Panc1 (cell line): Measurements from ENCODE around the gene TMEM178A. TPM values are rescaled to one million over a fixed set of nuclear protein-coding genes. Genes with fewer than 3 reads are reported as not detected.

Source experiments
- ATAC-seq: fragments of 200-7000 bp; cut with Tn5 transposase; 2 replicates; pipeline ENCODE4 v1.9.1; 2020; ENCODE audit warnings: mild to moderate bottlenecking, moderate library complexity
- BruUV-seq: library from RNA; stranded (reverse); fragments of 400-500 nt; replicated peaks from 2 replicates; lab custom pipeline; 2021; lab: Mats Ljungman, UMichigan
- CTCF ChIA-PET: fragments of 300-600 bp; sonication (Branson Sonifier 250); formaldehyde crosslinking; loops from one replicate; lab custom pipeline; 2022; ENCODE audit warnings: antibody characterized with exemption; lab: Charles Lee
- POLR2A ChIA-PET: fragments of 300-600 bp; sonication (Branson Sonifier 250); formaldehyde crosslinking; loops from one replicate; lab custom pipeline; 2022; ENCODE audit warnings: antibody characterized with exemption; lab: Charles Lee
- DNase-seq: peaks from one replicate; pipeline ENCODE4 v3.0.0-alpha.2; 2010; ENCODE audit warnings: low read depth, low spot score
- H3K27ac ChIP-seq: 2 replicates; pipeline ENCODE4 v1.5.1; 2011; ENCODE audit warnings: mild to moderate bottlenecking, low read length, inconsistent platforms
- H3K27me3 ChIP-seq: fragments of 200-500 bp; sonication (Bioruptor generic); 2 replicates; pipeline ENCODE4 v1.6.0; 2014; ENCODE audit warnings: low read length, inconsistent platforms; ENCODE audit not compliant: control insufficient read depth, insufficient read depth
- H3K36me3 ChIP-seq: fragments of 200-500 bp; sonication (Bioruptor generic); 2 replicates; pipeline ENCODE4 v1.5.1; 2014; ENCODE audit warnings: inconsistent platforms, mild to moderate bottlenecking, low read length, moderate library complexity; ENCODE audit not compliant: control insufficient read depth, insufficient read depth
- H3K4me1 ChIP-seq: 2 replicates; pipeline ENCODE4 v1.5.1; 2011; ENCODE audit warnings: inconsistent platforms, mild to moderate bottlenecking, low read length, moderate library complexity; ENCODE audit not compliant: control insufficient read depth, insufficient read depth
- H3K4me3 ChIP-seq, 2 experiments: 2 replicates each; pipeline ENCODE4 v1.5.1; 2011 to 2012; ENCODE audit warnings: low read depth in 2 of 2, low read length in 2 of 2, mild to moderate bottlenecking in 2 of 2, inconsistent platforms in 1 of 2, moderate library complexity in 1 of 2
- H3K9me3 ChIP-seq: fragments of 200-500 bp; sonication (Bioruptor generic); 2 replicates; pipeline ENCODE4 v1.5.1; 2014; ENCODE audit warnings: low read depth, mild to moderate bottlenecking, inconsistent platforms, low read length, moderate library complexity; ENCODE audit not compliant: control insufficient read depth, insufficient read depth
- POLR2AphosphoS5 ChIP-seq: IDR thresholded peaks from 2 replicates; pipeline ENCODE4 v1.6.1; 2012; ENCODE audit warnings: mild to moderate bottlenecking, low read depth, low read length, moderate library complexity
- SIN3A ChIP-seq: IDR thresholded peaks from 2 replicates; pipeline ENCODE4 v1.6.1; 2012; ENCODE audit warnings: low read depth, mild to moderate bottlenecking, low read length, moderate library complexity, borderline replicate concordance; ENCODE audit not compliant: insufficient read depth
- TCF7L2 ChIP-seq: IDR thresholded peaks from 2 replicates; pipeline ENCODE4 v1.6.1; 2011; ENCODE audit warnings: mild to moderate bottlenecking, low read depth, low read length, inconsistent platforms
- in situ Hi-C: cut with HindIII; loops from 2 replicates; pipeline ENCODE4 v1.10.0; 2016; ENCODE audit warnings: low sequenced_read_pairs, low pct_unique_long_range_greater_than_20kb
- intact Hi-C: fragments of 100-400 bp; cut with micrococcal nuclease; formaldehyde crosslinking; loops from one replicate; pipeline ENCODE4 v1.10.0; 2022; ENCODE audit not compliant: unreplicated experiment
- total RNA-seq: library from RNA; stranded (reverse); gene quantifications from one replicate; pipeline ENCODE4 v1.2.1, GENCODE V29; 2021; ENCODE audit not compliant: unreplicated experiment
- TF ChIP-seq, protein P1 (sequence below): fragments of 450-650 bp; IDR thresholded peaks from 2 replicates; pipeline ENCODE4 v1.5.1; 2017; ENCODE audit warnings: mild to moderate bottlenecking
- TF ChIP-seq, protein P2 (sequence below), 2 experiments: IDR thresholded peaks; 2 replicates each; pipeline ENCODE4 v1.6.1; 2011 to 2012; ENCODE audit warnings: low read depth in 2 of 2, control low read depth in 1 of 2, low read length in 1 of 2, mild to moderate bottlenecking in 1 of 2, moderate library complexity in 1 of 2; ENCODE audit not compliant: insufficient read depth in 1 of 2

TMEM178A gene
- total RNA-seq, 1 experiment from 2014 or later, result not detected

DNA sequence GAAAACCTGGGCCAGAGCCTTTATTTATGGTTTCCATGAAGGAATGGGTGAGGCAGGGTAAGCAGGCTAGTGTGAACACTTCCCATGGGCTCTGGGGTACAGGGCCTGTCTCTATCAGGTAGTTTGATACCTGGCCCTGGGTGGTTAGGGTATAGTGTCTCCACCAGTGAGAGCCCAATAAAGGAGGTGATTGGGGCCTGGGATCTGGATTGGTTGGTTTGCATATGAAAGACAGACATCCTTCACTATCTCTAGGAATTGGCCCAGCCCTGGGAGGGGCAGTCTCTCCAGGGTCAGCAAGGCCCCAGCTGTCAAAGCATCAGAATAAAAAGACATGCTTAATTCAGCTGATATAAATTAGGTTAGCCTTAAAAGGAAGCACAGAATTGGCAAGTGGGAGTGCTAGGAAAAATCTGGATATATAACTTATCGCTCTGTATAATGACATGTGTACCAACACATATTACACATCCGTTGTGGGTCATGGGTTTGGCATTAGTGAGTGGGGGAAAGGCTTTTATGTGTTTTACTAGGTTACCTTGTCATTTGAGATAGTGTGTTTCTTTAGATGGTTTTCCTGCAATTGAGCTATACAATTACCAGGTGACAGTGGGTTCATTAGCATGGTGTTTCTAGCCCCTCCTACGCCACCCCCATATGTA lies 18.5 kb upstream of the TMEM178A start:
- no peak for ATAC-seq
- H3K27me3 ChIP-seq, result no peaks in the 10 kb centered on the region
- TF ChIP-seq, protein P1, sequence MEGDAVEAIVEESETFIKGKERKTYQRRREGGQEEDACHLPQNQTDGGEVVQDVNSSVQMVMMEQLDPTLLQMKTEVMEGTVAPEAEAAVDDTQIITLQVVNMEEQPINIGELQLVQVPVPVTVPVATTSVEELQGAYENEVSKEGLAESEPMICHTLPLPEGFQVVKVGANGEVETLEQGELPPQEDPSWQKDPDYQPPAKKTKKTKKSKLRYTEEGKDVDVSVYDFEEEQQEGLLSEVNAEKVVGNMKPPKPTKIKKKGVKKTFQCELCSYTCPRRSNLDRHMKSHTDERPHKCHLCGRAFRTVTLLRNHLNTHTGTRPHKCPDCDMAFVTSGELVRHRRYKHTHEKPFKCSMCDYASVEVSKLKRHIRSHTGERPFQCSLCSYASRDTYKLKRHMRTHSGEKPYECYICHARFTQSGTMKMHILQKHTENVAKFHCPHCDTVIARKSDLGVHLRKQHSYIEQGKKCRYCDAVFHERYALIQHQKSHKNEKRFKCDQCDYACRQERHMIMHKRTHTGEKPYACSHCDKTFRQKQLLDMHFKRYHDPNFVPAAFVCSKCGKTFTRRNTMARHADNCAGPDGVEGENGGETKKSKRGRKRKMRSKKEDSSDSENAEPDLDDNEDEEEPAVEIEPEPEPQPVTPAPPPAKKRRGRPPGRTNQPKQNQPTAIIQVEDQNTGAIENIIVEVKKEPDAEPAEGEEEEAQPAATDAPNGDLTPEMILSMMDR, result no peak
- TF ChIP-seq POLR2AphosphoS5 (no peak), TCF7L2 (no peak), SIN3A (no peak)
- TF ChIP-seq, protein P2, sequence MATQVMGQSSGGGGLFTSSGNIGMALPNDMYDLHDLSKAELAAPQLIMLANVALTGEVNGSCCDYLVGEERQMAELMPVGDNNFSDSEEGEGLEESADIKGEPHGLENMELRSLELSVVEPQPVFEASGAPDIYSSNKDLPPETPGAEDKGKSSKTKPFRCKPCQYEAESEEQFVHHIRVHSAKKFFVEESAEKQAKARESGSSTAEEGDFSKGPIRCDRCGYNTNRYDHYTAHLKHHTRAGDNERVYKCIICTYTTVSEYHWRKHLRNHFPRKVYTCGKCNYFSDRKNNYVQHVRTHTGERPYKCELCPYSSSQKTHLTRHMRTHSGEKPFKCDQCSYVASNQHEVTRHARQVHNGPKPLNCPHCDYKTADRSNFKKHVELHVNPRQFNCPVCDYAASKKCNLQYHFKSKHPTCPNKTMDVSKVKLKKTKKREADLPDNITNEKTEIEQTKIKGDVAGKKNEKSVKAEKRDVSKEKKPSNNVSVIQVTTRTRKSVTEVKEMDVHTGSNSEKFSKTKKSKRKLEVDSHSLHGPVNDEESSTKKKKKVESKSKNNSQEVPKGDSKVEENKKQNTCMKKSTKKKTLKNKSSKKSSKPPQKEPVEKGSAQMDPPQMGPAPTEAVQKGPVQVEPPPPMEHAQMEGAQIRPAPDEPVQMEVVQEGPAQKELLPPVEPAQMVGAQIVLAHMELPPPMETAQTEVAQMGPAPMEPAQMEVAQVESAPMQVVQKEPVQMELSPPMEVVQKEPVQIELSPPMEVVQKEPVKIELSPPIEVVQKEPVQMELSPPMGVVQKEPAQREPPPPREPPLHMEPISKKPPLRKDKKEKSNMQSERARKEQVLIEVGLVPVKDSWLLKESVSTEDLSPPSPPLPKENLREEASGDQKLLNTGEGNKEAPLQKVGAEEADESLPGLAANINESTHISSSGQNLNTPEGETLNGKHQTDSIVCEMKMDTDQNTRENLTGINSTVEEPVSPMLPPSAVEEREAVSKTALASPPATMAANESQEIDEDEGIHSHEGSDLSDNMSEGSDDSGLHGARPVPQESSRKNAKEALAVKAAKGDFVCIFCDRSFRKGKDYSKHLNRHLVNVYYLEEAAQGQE (IDR thresholded peaks at IDR 0.05; ENCODE audit: insufficient read depth in 1 of 2, low read depth in 2 of 2, low read length in 1 of 2), result no peak
- no peak overlapping the region for H3K4me3 ChIP-seq
- H3K9me3 ChIP-seq, result no peaks in the 10 kb centered on the region
- POLR2A ChIA-PET, result no interaction called here
- intact Hi-C loops, result no loop called here
- BruUV-seq, result no TSS peak
- no peaks in the 10 kb centered on the region for H3K4me1 ChIP-seq
- CTCF ChIA-PET, result no interaction called here
- in situ Hi-C loops, result no loop called here
- no peak for DNase-seq
- H3K36me3 ChIP-seq, result no peaks in the 10 kb centered on the region
- H3K27ac ChIP-seq, result no peak overlapping the region

DNA sequence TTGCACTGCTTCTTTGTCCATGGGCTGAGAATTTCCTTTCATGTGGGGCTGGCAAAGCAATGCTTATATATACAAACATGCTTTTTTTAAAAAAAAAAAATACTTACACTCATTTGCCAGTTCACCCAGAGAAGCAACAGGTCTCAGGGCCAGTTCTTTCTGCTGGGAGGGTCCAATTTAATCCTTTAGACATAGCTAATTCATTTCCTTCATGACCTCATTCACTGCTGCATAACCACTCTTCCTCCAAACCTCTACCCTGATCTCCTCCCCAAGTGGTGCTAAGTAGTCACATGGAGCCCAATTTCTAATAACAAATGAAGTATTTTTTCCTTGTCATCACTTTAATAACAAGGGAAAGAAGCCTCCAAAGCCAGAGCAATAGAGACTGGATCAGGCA lies 17.1 kb upstream of the TMEM178A start:
- ChIA-PET CTCF (no interaction called here), POLR2A (no interaction called here)
- intact Hi-C loops, result no loop called here

More for the DNA sequence above, 17.1 kb upstream of the TMEM178A start:
- no peak for TF ChIP-seq POLR2AphosphoS5
- no peak for TF ChIP-seq SIN3A
- no peak for TF ChIP-seq TCF7L2
- TF ChIP-seq, protein P1, result no peak
- TF ChIP-seq, protein P2 (IDR thresholded peaks at IDR 0.05; ENCODE audit: insufficient read depth in 1 of 2, low read depth in 2 of 2, low read length in 1 of 2), result no peak
- H3K27me3 ChIP-seq, result no peaks in the 10 kb centered on the region
- in situ Hi-C loops, result no loop called here
- H3K4me1 ChIP-seq, result no peaks in the 10 kb centered on the region
- ATAC-seq (no peak), DNase-seq (no peak)
- no peak overlapping the region for H3K4me3 ChIP-seq
- no peak overlapping the region for H3K27ac ChIP-seq
- no peaks in the 10 kb centered on the region for H3K9me3 ChIP-seq
- no TSS peak for BruUV-seq
- H3K36me3 ChIP-seq, result no peaks in the 10 kb centered on the region
